Osteocyte (in vitro differentiated cells): ENCODE measurements around the gene LGI4. TPM values are rescaled to one million over a fixed set of nuclear protein-coding genes. Genes with fewer than 3 reads are reported as not detected.

Experiments used
- DNase-seq: peaks from one replicate; pipeline ENCODE4 v3.0.0; 2021; ENCODE audit warnings: mixed read lengths; ENCODE audit not compliant: unreplicated experiment; ENCODE audit errors: extremely low spot score
- H3K27ac Mint-ChIP-seq: one replicate; pipeline ENCODE4 v1.8.0; 2021; ENCODE audit warnings: mild to moderate bottlenecking, mixed read lengths; ENCODE audit not compliant: unreplicated experiment
- H3K27me3 Mint-ChIP-seq: one replicate; pipeline ENCODE4 v1.8.0; 2021; ENCODE audit warnings: mixed read lengths; ENCODE audit not compliant: unreplicated experiment
- H3K36me3 Mint-ChIP-seq: one replicate; pipeline ENCODE4 v1.8.0; 2021; ENCODE audit warnings: mixed read lengths; ENCODE audit not compliant: unreplicated experiment
- H3K4me1 Mint-ChIP-seq: one replicate; pipeline ENCODE4 v1.8.0; 2021; ENCODE audit warnings: mixed read lengths; ENCODE audit not compliant: unreplicated experiment
- H3K4me3 Mint-ChIP-seq: one replicate; pipeline ENCODE4 v1.8.0; 2021; ENCODE audit warnings: mild to moderate bottlenecking, moderate library complexity, mixed read lengths; ENCODE audit not compliant: unreplicated experiment
- H3K9me3 Mint-ChIP-seq: one replicate; pipeline ENCODE4 v1.8.0; 2021; ENCODE audit warnings: mixed read lengths; ENCODE audit not compliant: unreplicated experiment
- CTCF ChIP-seq: fragments of 200-600 bp; sonication (generic); IDR thresholded peaks from 2 replicates; pipeline ENCODE4 v1.5.0; 2021; ENCODE audit warnings: antibody characterized with exemption, mild to moderate bottlenecking, moderate library complexity
- total RNA-seq: library from RNA; stranded (reverse); gene quantifications from 2 replicates; pipeline ENCODE4 v1.2.1, GENCODE V29; 2021

The LGI4 gene
- total RNA-seq, 1 donor from 2014 or later = 0.32 TPM

- TF ChIP-seq CTCF = no peak
- no peak overlapping the region for H3K4me3 Mint-ChIP-seq
- peaks cover 14% of the 10 kb centered on the region for H3K4me1 Mint-ChIP-seq
- H3K27ac Mint-ChIP-seq = no peak overlapping the region
- H3K36me3 Mint-ChIP-seq = no peaks in the 10 kb centered on the region
- no peaks in the 10 kb centered on the region for H3K9me3 Mint-ChIP-seq
- DNase-seq = no peak
- H3K27me3 Mint-ChIP-seq = peaks cover 23% of the 10 kb centered on the region
Measured at GRCh38 chr19:35119578-35120155, 15.2 kb downstream of the LGI4 start.

GRCh38 chr19:35119091-35119490, 15.8 kb downstream of the LGI4 start:
- DNase-seq = no peak
- no peak for TF ChIP-seq CTCF
- Mint-ChIP-seq H3K4me1 (peaks cover 18% of the 10 kb centered on the region), H3K9me3 (no peaks in the 10 kb centered on the region), H3K36me3 (no peaks in the 10 kb centered on the region), H3K4me3 (no peak overlapping the region), H3K27ac (no peak overlapping the region), H3K27me3 (peaks cover 26% of the 10 kb centered on the region)

GRCh38 chr19:35118268-35119020, 16.4 kb downstream of the LGI4 start:
- H3K36me3 Mint-ChIP-seq = no peaks in the 10 kb centered on the region
- no peak overlapping the region for H3K4me3 Mint-ChIP-seq
- no peak for TF ChIP-seq CTCF
- H3K27ac Mint-ChIP-seq = no peak overlapping the region
- peaks cover 16% of the 10 kb centered on the region for H3K4me1 Mint-ChIP-seq
- H3K27me3 Mint-ChIP-seq = peaks cover 26% of the 10 kb centered on the region
- no peaks in the 10 kb centered on the region for H3K9me3 Mint-ChIP-seq
- no peak for DNase-seq

- no peak for TF ChIP-seq CTCF
- no peak for DNase-seq
- Mint-ChIP-seq H3K4me1 (peaks cover 13% of the 10 kb centered on the region), H3K27ac (no peak overlapping the region), H3K9me3 (no peaks in the 10 kb centered on the region), H3K27me3 (peaks cover 24% of the 10 kb centered on the region), H3K4me3 (no peak overlapping the region), H3K36me3 (no peaks in the 10 kb centered on the region)
Measured at GRCh38 chr19:35117799-35118198, 17.1 kb downstream of the LGI4 start.

GRCh38 chr19:35117116-35117515, 17.7 kb downstream of the LGI4 start:
- no peak overlapping the region for H3K27ac Mint-ChIP-seq
- H3K4me3 Mint-ChIP-seq = no peak overlapping the region
- no peak for TF ChIP-seq CTCF
- peaks cover 10% of the 10 kb centered on the region for H3K4me1 Mint-ChIP-seq
- no peak for DNase-seq
- H3K36me3 Mint-ChIP-seq = no peaks in the 10 kb centered on the region
- peaks cover 17% of the 10 kb centered on the region for H3K27me3 Mint-ChIP-seq
- H3K9me3 Mint-ChIP-seq = no peaks in the 10 kb centered on the region
